K562 treated with DMSO at 1 percent for 4 hours (cell line): Measurements from ENCODE around the gene GREM1. TPM values are rescaled to one million over a fixed set of nuclear protein-coding genes. Genes with fewer than 3 reads are reported as not detected.

Experiments used
- total RNA-seq: library from RNA; unstranded; fragments of 300-600 nt; gene quantifications from 2 replicates; pipeline ENCODE4 v1.2.3, GENCODE V29; 2022; ENCODE audit not compliant: insufficient read depth

Gene GREM1
- not detected in 2 replicates for total RNA-seq

DNA sequence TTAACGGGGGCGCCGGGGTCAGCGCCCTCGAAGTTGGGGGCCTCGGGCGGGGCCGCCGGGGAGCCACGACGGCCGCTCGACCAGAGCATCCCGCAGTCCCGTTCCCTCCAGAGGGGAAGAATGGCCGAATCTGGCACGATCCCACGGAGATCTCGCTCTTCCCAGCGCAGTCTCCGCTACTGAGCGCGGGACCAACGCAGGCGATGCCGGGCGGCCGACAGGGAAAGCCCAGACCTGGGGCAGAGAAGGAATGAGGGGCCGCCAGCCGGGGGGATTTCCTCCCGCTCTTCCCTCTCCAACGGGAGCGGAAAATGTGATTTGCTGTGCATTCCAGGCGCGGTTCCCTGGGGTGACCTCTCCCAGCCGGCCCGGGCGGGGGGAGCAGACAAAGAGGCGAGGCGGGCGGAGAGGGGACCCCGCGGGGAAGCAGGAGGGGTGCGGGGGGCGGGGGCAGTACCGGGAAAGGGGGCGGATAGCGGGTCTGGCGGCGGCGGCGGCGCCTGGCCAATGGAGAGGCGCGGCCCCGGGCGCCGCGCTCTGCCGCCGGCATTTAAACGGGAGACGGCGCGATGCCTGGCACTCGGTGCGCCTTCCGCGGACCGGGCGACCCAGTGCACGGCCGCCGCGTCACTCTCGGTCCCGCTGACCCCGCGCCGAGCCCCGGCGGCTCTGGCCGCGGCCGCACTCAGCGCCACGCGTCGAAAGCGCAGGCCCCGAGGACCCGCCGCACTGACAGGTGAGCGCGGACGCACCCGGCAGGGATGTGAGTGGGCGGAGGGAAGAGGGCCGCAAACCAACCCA is at the start of gene GREM1:
Gene GREM1 (plus strand): TSS at position 579 of the 801 bp plus-strand sequence. CDS start 12,687 bp downstream, outside the sequence.

Other genes starting within 250 kb of the GREM1 start
- 0.42 and 1.3 TPM in 2 replicates for gene GOLGA8N, start 124.5 kb upstream of the GREM1 start, total RNA-seq
- gene ARHGAP11A, start 102.5 kb upstream of the GREM1 start, total RNA-seq: 10.5 and 12.8 TPM in 2 replicates
- not detected in 2 replicates for gene SCG5, start 76.3 kb upstream of the GREM1 start, total RNA-seq